ENCODE data around the gene RPL5. TPM values are rescaled to one million over a fixed set of nuclear protein-coding genes. Genes with fewer than 3 reads are reported as not detected.

Gene RPL5
- total and polyA plus RNA-seq, 8 donors, result 595 to 1,336 (median 893) TPM

DNA sequence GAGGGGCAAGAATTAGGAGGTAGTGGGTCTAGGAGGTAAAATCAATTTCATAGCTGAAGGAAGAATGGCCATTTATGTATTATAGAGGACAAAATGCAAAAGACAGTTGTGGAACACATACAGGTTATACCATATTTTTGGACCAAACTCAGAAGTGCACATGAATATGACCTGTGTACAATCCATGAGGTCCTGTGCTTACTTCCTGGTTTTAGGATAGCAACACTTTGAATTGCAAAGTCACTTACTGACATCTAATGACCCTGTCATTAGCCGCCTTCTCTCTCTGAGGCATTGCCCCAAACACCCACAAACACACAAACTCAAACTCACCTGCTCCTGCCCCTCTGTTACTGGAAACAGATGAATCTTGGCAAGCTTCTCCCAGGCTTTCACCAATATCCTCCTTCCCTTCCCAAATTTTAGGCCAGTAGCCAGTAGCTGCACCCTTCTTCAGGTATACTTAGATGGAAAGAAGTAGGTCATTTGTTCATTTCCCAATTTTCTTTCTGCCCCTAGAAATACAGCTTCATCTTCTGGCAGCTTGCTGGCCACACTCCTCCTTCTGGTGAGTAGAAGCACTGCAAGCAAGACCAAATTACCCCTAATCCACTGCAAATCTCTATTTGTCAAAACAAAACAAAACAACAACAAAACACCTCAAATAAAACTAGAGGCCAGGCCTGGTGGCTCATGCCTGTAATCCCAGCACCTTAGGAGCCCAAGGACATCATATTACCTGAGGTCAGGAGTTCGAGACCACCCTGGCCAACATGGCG lies 13.7 kb upstream of the RPL5 start:
- Histone ChIP-seq H3K27me3 (no peaks in the 10 kb centered on the region), H3K36me3 (no peaks in the 10 kb centered on the region), H3K9me3 (no peaks in the 10 kb centered on the region), H3K27ac (no peak overlapping the region), H3K4me1 (no peaks in the 10 kb centered on the region), H3K4me3 (no peak overlapping the region)
- FAIRE-seq (no peak), DNase-seq (peak in 1 of 6 donors; percentile 36), ATAC-seq (peak; percentile 67 to 87 (median 86))
- 91 to 92% methylated on average over 3 of the region's 3 CpGs for WGBS, 2 donors
- TF ChIP-seq, protein P1, sequence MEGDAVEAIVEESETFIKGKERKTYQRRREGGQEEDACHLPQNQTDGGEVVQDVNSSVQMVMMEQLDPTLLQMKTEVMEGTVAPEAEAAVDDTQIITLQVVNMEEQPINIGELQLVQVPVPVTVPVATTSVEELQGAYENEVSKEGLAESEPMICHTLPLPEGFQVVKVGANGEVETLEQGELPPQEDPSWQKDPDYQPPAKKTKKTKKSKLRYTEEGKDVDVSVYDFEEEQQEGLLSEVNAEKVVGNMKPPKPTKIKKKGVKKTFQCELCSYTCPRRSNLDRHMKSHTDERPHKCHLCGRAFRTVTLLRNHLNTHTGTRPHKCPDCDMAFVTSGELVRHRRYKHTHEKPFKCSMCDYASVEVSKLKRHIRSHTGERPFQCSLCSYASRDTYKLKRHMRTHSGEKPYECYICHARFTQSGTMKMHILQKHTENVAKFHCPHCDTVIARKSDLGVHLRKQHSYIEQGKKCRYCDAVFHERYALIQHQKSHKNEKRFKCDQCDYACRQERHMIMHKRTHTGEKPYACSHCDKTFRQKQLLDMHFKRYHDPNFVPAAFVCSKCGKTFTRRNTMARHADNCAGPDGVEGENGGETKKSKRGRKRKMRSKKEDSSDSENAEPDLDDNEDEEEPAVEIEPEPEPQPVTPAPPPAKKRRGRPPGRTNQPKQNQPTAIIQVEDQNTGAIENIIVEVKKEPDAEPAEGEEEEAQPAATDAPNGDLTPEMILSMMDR (IDR thresholded peaks at IDR 0.05), result peak in 3 of 4 donors; percentile 37 to 60 (median 57)
- intact Hi-C loops (cut with DNase I), result loop anchor here in 2 of 3 donors (5.0 to 10.0 kb wide), 2 partner anchors 63 to 66 kb away; no protein-coding TSS in a partner anchor

DNA sequence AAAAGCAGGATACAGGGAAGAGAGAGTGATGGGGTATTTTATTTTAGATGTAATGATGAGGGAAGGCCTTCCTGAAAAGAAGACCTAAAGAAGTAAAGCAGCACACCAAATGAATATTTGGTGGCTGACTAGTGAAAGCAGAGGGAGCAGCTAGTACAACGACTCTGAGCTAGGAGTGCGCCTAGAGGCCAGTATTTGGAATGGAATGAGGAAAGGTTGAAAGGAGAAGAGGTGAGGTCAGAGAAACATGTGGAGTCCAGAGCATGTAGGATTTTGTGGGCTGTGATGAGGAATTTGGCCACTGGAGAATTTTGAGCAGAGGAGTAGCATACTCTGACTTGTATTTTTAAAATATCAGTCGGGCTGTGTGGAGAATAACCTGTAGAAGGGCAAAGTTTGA lies 11.8 kb upstream of the RPL5 start:
- H3K4me1 ChIP-seq, result no peaks in the 10 kb centered on the region
- H3K27ac ChIP-seq, result no peak overlapping the region
- FAIRE-seq, result no peak
- no peak for ATAC-seq
- no peak for DNase-seq
- H3K27me3 ChIP-seq, result no peaks in the 10 kb centered on the region
- TF ChIP-seq, protein P1 (IDR thresholded peaks at IDR 0.05), result no peak
- no peaks in the 10 kb centered on the region for H3K36me3 ChIP-seq
- no peak overlapping the region for H3K4me3 ChIP-seq
- H3K9me3 ChIP-seq, result no peaks in the 10 kb centered on the region
- 54 to 65% methylated on average over 3 of the region's 3 CpGs for WGBS, 2 donors
- intact Hi-C loops (cut with DNase I), result no loop called here

DNA sequence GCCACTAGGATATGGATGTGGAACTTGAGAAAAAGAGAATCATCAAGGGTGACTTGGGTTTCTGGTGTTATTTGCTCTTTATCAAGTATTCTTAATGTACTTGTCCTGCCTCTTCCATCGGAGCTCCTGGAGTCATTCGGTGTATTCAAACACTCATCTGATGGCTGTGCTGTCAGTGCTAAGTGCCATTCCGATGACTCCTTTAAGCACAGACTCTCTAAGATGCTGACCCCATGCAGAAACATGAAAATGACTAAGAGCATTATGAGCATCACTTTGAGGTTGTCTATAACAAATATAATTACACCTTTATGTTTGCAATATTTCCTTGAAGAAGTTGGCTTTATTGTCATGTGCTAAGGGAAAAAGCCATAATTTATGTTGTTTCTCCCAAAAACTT lies 11.3 kb upstream of the RPL5 start:
- ATAC-seq (no peak), FAIRE-seq (no peak), DNase-seq (no peak)
- no peaks in the 10 kb centered on the region for H3K27me3 ChIP-seq
- H3K9me3 ChIP-seq, result no peaks in the 10 kb centered on the region
- H3K4me1 ChIP-seq, result no peaks in the 10 kb centered on the region
- H3K27ac ChIP-seq, result no peak overlapping the region
- H3K4me3 ChIP-seq, result no peak overlapping the region
- intact Hi-C loops (cut with DNase I), result no loop called here
- TF ChIP-seq, protein P1 (IDR thresholded peaks at IDR 0.05), result no peak
- no peaks in the 10 kb centered on the region for H3K36me3 ChIP-seq
- 73 to 83% methylated on average over 3 of the region's 3 CpGs for WGBS, 2 donors

DNA sequence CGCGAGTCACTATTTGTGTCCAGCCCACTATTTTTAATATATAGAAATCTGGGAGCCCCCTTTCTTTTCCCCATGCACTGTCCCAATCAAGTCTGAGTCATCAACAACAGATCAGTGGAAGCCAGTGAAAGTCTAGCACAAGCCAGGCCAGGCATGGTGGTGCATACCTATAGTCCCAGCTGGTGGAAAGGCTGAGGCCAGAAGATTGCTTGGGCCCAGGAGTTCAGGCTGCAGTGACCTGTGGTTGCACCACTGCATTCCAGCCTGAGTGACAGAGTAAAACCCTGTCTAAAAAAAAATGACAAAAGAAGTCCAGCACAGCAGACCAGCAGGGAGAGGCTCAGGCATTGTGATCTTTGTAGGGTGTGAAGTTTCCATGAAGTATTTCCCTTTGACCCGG lies 9.0 kb upstream of the RPL5 start:
- intact Hi-C loops (cut with DNase I), result loop anchor here in 1 of 3 donors (2.0 kb wide), 1 partner anchor 14 kb away; no protein-coding TSS in a partner anchor
- Histone ChIP-seq H3K4me3 (no peak overlapping the region), H3K27ac (no peak overlapping the region), H3K4me1 (no peaks in the 10 kb centered on the region), H3K36me3 (no peaks in the 10 kb centered on the region), H3K27me3 (no peaks in the 10 kb centered on the region), H3K9me3 (no peaks in the 10 kb centered on the region)
- TF ChIP-seq, protein P1 (IDR thresholded peaks at IDR 0.05), result no peak
- WGBS, 2 donors, result 85 to 90% methylated on average over 3 of the region's 3 CpGs
- FAIRE-seq (no peak), ATAC-seq (no peak), DNase-seq (no peak)

DNA sequence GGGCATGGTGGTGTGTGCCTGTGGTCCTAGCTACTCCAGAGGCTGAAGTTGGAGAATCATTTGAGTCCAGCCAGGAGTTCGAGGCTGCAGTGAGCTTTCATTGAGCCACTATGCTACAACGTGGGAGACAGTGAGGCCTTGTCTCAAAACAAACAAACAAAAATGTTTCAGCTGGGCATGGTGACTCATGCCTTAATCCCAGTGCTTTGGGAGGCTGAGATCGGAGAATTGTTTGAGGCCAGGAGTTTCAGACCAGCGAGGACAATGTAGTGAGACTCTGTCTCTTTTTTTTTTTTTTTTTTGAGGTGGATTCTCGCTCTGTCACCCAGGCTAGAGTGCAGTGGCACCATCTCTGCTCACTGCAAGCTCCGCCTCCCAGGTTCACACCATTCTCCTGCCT lies 5.0 kb upstream of the RPL5 start:
- Histone ChIP-seq H3K4me3 (no peak overlapping the region), H3K9me3 (no peaks in the 10 kb centered on the region), H3K27ac (no peak overlapping the region), H3K4me1 (no peaks in the 10 kb centered on the region), H3K27me3 (no peaks in the 10 kb centered on the region), H3K36me3 (no peaks in the 10 kb centered on the region)
- TF ChIP-seq, protein P1 (IDR thresholded peaks at IDR 0.05), result no peak
- 73 to 74% methylated on average over 6 of the region's 6 CpGs for WGBS, 2 donors
- no peak for FAIRE-seq
- no peak for ATAC-seq
- DNase-seq, result no peak
- intact Hi-C loops (cut with DNase I), result no loop called here
